ENCODE data around the gene CTNNA2. TPM values are rescaled to one million over a fixed set of nuclear protein-coding genes. Genes with fewer than 3 reads are reported as not detected.

CTNNA2 gene
- total and polyA plus RNA-seq, 2 of the 8 experiments (the other 6 are each of a cell fraction or from before 2014, with no cell fraction given) = 3.9 to 9.0 TPM

- H4K20me1 ChIP-seq (replicated peaks in 1 of 2; ENCODE audit: control insufficient read depth in 1 of 2, insufficient read depth in 2 of 2, low read length in 2 of 2) = no peaks in the 10 kb centered on the region
- no peak overlapping the region for H3K4me3 ChIP-seq (ENCODE audit: extremely low read depth in 1 of 4, insufficient read depth in 2 of 4, low read depth in 3 of 4, low read length in 4 of 4)
- H4K91ac ChIP-seq (replicated peaks; ENCODE audit: insufficient read length, low read length) = no peak overlapping the region
- H3K79me2 ChIP-seq (ENCODE audit: control insufficient read depth in 1 of 2, insufficient read depth in 2 of 2, low read length in 2 of 2) = no peaks in the 10 kb centered on the region
- CTCF ChIA-PET (ENCODE audit: partially characterized antibody) = no interaction called here
- H3K23ac ChIP-seq (ENCODE audit: insufficient read length) = no peak overlapping the region
- H3K27ac ChIP-seq (ENCODE audit: low read depth, low read length) = no peak overlapping the region
- H2BK5ac ChIP-seq (ENCODE audit: low read depth, low read length) = no peak overlapping the region
- H2AFZ ChIP-seq (ENCODE audit: low read length) = no peak overlapping the region
- no peak overlapping the region for H2BK12ac ChIP-seq (ENCODE audit: low read depth, low read length)
- H3K36me3 ChIP-seq (ENCODE audit: control insufficient read depth in 2 of 4, insufficient read depth in 4 of 4, low read length in 3 of 4) = no peaks in the 10 kb centered on the region
- WGBS, 2 experiments (ENCODE audit: extremely low coverage in 1 of 2, insufficient coverage in 1 of 2, insufficient read length in 1 of 2, insufficient replicate concordance in 2 of 2, low coverage in 1 of 2, low lambda C conversion rate in 2 of 2, missing lambda C conversion rate in 1 of 2) = 100% methylated on average over 1 of the region's 1 CpG; no CpG with 5 or more reads in 1 of the 2 experiments
- H4K5ac ChIP-seq (ENCODE audit: insufficient read length, low read depth, low read length) = no peak overlapping the region
- H3K9me3 ChIP-seq (ENCODE audit: insufficient read depth in 2 of 2, low read depth in 1 of 2, low read length in 1 of 2) = peaks cover 0 to 3% of the 10 kb centered on the region in 2 experiments; a peak in 1 of 4 replicates
- no peak overlapping the region for H3K9ac ChIP-seq (replicated peaks in 1 of 4; ENCODE audit: extremely low read depth in 1 of 4, low read depth in 3 of 4, low read length in 3 of 4)
- DNase-seq (ENCODE audit: low read depth in 1 of 2, low spot score in 2 of 2) = no peak
- no peaks in the 10 kb centered on the region for H3K27me3 ChIP-seq (replicated peaks in 1 of 4; ENCODE audit: control insufficient read depth in 3 of 4, extremely low read depth in 1 of 4, insufficient read depth in 3 of 4, low read length in 3 of 4)
- no peak overlapping the region for H3K18ac ChIP-seq (ENCODE audit: extremely low read depth, low read length)
- H3K4ac ChIP-seq (replicated peaks; ENCODE audit: insufficient read length, low read depth, low read length) = no peak overlapping the region
- no peaks in the 10 kb centered on the region for H3K79me1 ChIP-seq (ENCODE audit: low read depth, low read length)
- POLR2A ChIA-PET (ENCODE audit: partially characterized antibody) = no interaction called here
- no peak overlapping the region for H3K14ac ChIP-seq (ENCODE audit: insufficient read length)
- no peak overlapping the region for H2BK15ac ChIP-seq (ENCODE audit: low read length)
- H4K8ac ChIP-seq (ENCODE audit: extremely low read depth, insufficient read depth, low read length) = no peak overlapping the region
- peaks cover 0 to 2% (median 0%) of the 10 kb centered on the region in 4 experiments; a peak in 2 of 7 replicates for H3K4me1 ChIP-seq (replicated peaks in 1 of 4; ENCODE audit: control insufficient read depth in 3 of 4, insufficient read depth in 4 of 4, low read length in 3 of 4)
- H3K23me2 ChIP-seq (ENCODE audit: low read depth, low read length) = no peaks in the 10 kb centered on the region
- H3K4me2 ChIP-seq (ENCODE audit: insufficient read depth in 1 of 2, low read depth in 2 of 2, low read length in 2 of 2) = no peak overlapping the region
- no peak for FAIRE-seq
- no peak overlapping the region for H2AK5ac ChIP-seq (ENCODE audit: low read depth, low read length)
- no peak overlapping the region for H3K56ac ChIP-seq (replicated peaks; ENCODE audit: insufficient read length, low read depth, low read length)
- H2BK20ac ChIP-seq (ENCODE audit: low read length) = no peak overlapping the region
- no peak overlapping the region for H2BK120ac ChIP-seq (replicated peaks; ENCODE audit: low read depth, low read length)
- TF ChIP-seq TAF7 (optimal IDR thresholded peaks at IDR 0.05; ENCODE audit: borderline replicate concordance, low read depth, low read length) (no peak), CHD1 (IDR thresholded peaks at IDR 0.05; ENCODE audit: low read depth, low read length) (no peak), NRF1 (IDR thresholded peaks at IDR 0.05; ENCODE audit: low read depth, low read length) (no peak), SRF (IDR thresholded peaks at IDR 0.05; ENCODE audit: low read depth, low read length) (no peak), GTF2F1 (IDR thresholded peaks at IDR 0.05; ENCODE audit: borderline replicate concordance, low read depth, low read length) (no peak), SAP30 (IDR thresholded peaks at IDR 0.05; ENCODE audit: insufficient read depth, insufficient replicate concordance, low read length) (no peak), TAF1 (IDR thresholded peaks at IDR 0.05; ENCODE audit: low read depth, low read length) (no peak), CREB1 (IDR thresholded peaks at IDR 0.05) (no peak)
Measured at GRCh38 chr2:80655265-80655664, 1142.4 kb downstream of the CTNNA2 start.

Measured in H1 (cell line).